ENCODE data around the gene DEPP1.

Gene DEPP1

GRCh38 chr10:44976352-44977198, 2.0 kb downstream of the DEPP1 start:
- H3K27me3 ChIP-seq (ENCODE audit: insufficient read depth, poor library complexity, severe bottlenecking), result no peaks in the 10 kb centered on the region
- no peak for TF ChIP-seq CTCF (IDR thresholded peaks at IDR 0.05; ENCODE audit: poor library complexity, severe bottlenecking)
- no peak for DNase-seq (ENCODE audit: low spot score)
- no peaks in the 10 kb centered on the region for H3K9me3 ChIP-seq (ENCODE audit: severe bottlenecking)
- no peak for ATAC-seq (ENCODE audit: low read depth)
- no peak overlapping the region for H3K4me3 ChIP-seq (ENCODE audit: severe bottlenecking)
- no peak overlapping the region for H3K27ac ChIP-seq (ENCODE audit: poor library complexity, severe bottlenecking)
- H3K4me1 ChIP-seq (ENCODE audit: insufficient read depth, poor library complexity, severe bottlenecking), result peaks cover 35% of the 10 kb centered on the region
- H3K36me3 ChIP-seq (ENCODE audit: low read depth), result no peaks in the 10 kb centered on the region

GRCh38 chr10:44975431-44976331, 2.9 kb downstream of the DEPP1 start:
- H3K27me3 ChIP-seq (ENCODE audit: insufficient read depth, poor library complexity, severe bottlenecking), result no peaks in the 10 kb centered on the region
- DNase-seq (ENCODE audit: low spot score) (no peak), ATAC-seq (ENCODE audit: low read depth) (no peak)
- H3K4me3 ChIP-seq (ENCODE audit: severe bottlenecking), result no peak overlapping the region
- no peaks in the 10 kb centered on the region for H3K36me3 ChIP-seq (ENCODE audit: low read depth)
- TF ChIP-seq CTCF (IDR thresholded peaks at IDR 0.05; ENCODE audit: poor library complexity, severe bottlenecking), result no peak
- H3K9me3 ChIP-seq (ENCODE audit: severe bottlenecking), result no peaks in the 10 kb centered on the region
- H3K4me1 ChIP-seq (ENCODE audit: insufficient read depth, poor library complexity, severe bottlenecking), result peaks cover 26% of the 10 kb centered on the region
- no peak overlapping the region for H3K27ac ChIP-seq (ENCODE audit: poor library complexity, severe bottlenecking)

GRCh38 chr10:44974628-44975430, 3.8 kb downstream of the DEPP1 start:
- no peak overlapping the region for H3K27ac ChIP-seq (ENCODE audit: poor library complexity, severe bottlenecking)
- no peak for DNase-seq (ENCODE audit: low spot score)

GRCh38 chr10:44974082-44974627, 4.5 kb downstream of the DEPP1 start:
- H3K36me3 ChIP-seq (ENCODE audit: low read depth), result no peaks in the 10 kb centered on the region
- H3K27me3 ChIP-seq (ENCODE audit: insufficient read depth, poor library complexity, severe bottlenecking), result no peaks in the 10 kb centered on the region
- H3K9me3 ChIP-seq (ENCODE audit: severe bottlenecking), result no peaks in the 10 kb centered on the region
- H3K4me3 ChIP-seq (ENCODE audit: severe bottlenecking), result no peak overlapping the region
- DNase-seq (ENCODE audit: low spot score) (no peak), ATAC-seq (ENCODE audit: low read depth) (no peak)
- peaks cover 11% of the 10 kb centered on the region for H3K4me1 ChIP-seq (ENCODE audit: insufficient read depth, poor library complexity, severe bottlenecking)
- no peak for TF ChIP-seq CTCF (IDR thresholded peaks at IDR 0.05; ENCODE audit: poor library complexity, severe bottlenecking)
- H3K27ac ChIP-seq (ENCODE audit: poor library complexity, severe bottlenecking), result no peak overlapping the region

More at GRCh38 chr10:44974628-44975430, 3.8 kb downstream of the DEPP1 start:
- Histone ChIP-seq H3K4me3 (ENCODE audit: severe bottlenecking) (peak overlapping the region; percentile 12), H3K4me1 (ENCODE audit: insufficient read depth, poor library complexity, severe bottlenecking) (peaks cover 18% of the 10 kb centered on the region), H3K9me3 (ENCODE audit: severe bottlenecking) (no peaks in the 10 kb centered on the region), H3K27me3 (ENCODE audit: insufficient read depth, poor library complexity, severe bottlenecking) (no peaks in the 10 kb centered on the region), H3K36me3 (ENCODE audit: low read depth) (no peaks in the 10 kb centered on the region)
- peak; percentile 69 for ATAC-seq (ENCODE audit: low read depth)
- peak; percentile 89 for TF ChIP-seq CTCF (IDR thresholded peaks at IDR 0.05; ENCODE audit: poor library complexity, severe bottlenecking)
